OCI-LY3 (cell line): ENCODE data around the gene MPC1L.
"Not testable (repeated sequence)": the region's sequence is repeated elsewhere in the genome, so short reads cannot be mapped to it uniquely, and the experiment has no call there.

Experiments used
- H2AFZ ChIP-seq: fragments of 200-600, 300-600 bp; shearing (Covaris generic); 2 replicates; pipeline ENCODE4 v1.6.0; 2014; ENCODE audit warnings: antibody characterized with exemption, low read depth, low read length
- H3K27ac ChIP-seq: fragments of 200-600, 300-600 bp; sonication (generic); 2 replicates; pipeline ENCODE4 v1.5.1; 2014; ENCODE audit warnings: mild to moderate bottlenecking, low read length, moderate library complexity, mixed read lengths
- H3K27me3 ChIP-seq: fragments of 200-600, 300-600 bp; sonication (generic); 2 replicates; pipeline ENCODE4 v1.6.1; 2014; ENCODE audit warnings: low read depth, low read length, mixed read lengths
- H3K36me3 ChIP-seq: fragments of 200-600, 300-600 bp; sonication (generic); replicated peaks from 2 replicates; pipeline ENCODE3; 2014; ENCODE audit warnings: low read depth, low read length, mixed read lengths
- H3K4me1 ChIP-seq: fragments of 300-600, 200-600 bp; sonication (generic); 2 replicates; pipeline ENCODE4 v1.6.1; 2014; ENCODE audit warnings: low read length, mixed read lengths
- H3K4me2 ChIP-seq: fragments of 200-600, 300-600 bp; sonication (generic); 2 replicates; pipeline ENCODE4 v1.6.1; 2014; ENCODE audit warnings: low read length, mixed read lengths
- H3K4me3 ChIP-seq: fragments of 300-600, 200-600 bp; sonication (generic); 2 replicates; pipeline ENCODE4 v1.5.1; 2014; ENCODE audit warnings: antibody characterized with exemption, mild to moderate bottlenecking, low read length, moderate library complexity
- H3K79me2 ChIP-seq: fragments of 300-600, 200-600 bp; shearing (Covaris generic); 2 replicates; pipeline ENCODE4 v1.6.1; 2014; ENCODE audit warnings: mild to moderate bottlenecking, low read length, mixed read lengths
- H3K9ac ChIP-seq: fragments of 300-600, 200-600 bp; shearing (Covaris generic); 2 replicates; pipeline ENCODE4 v1.6.0; 2014; ENCODE audit warnings: mild to moderate bottlenecking, low read length, moderate library complexity
- H3K9me3 ChIP-seq: fragments of 200-600, 300-600 bp; shearing (Covaris generic); 2 replicates; pipeline ENCODE4 v1.6.1; 2014; ENCODE audit warnings: low read length, mixed read lengths; ENCODE audit not compliant: insufficient read depth
- H4K20me1 ChIP-seq: fragments of 200-600, 300-600 bp; sonication (generic); 2 replicates; pipeline ENCODE4 v1.6.1; 2016; ENCODE audit warnings: low read length, mixed read lengths; ENCODE audit not compliant: insufficient read depth
- CTCF ChIP-seq: fragments of 200-600, 300-600 bp; sonication (generic); IDR thresholded peaks from 2 replicates; pipeline ENCODE4 v1.5.1; 2014; ENCODE audit warnings: antibody characterized with exemption, low read length, low read depth
- EZH2phosphoT487 ChIP-seq: fragments of 200-600 bp; shearing (Covaris generic); IDR thresholded peaks from 2 replicates; pipeline ENCODE4 v1.6.1; 2018; ENCODE audit warnings: antibody characterized with exemption, mixed run types, low read depth

MPC1L gene

GRCh38 chrX:40623139-40623536 is at the start of gene MPC1L:
Gene MPC1L, plus strand, starts transcription at chrX:40623428. Its CDS starts 138 bp downstream, at chrX:40623566.
- Histone ChIP-seq H3K4me3 (no peak within 1 kb of the TSS), H3K4me1 (no peaks in the 10 kb centered on the region), H3K27ac (no peak within 1 kb of the TSS), H2AFZ (no peak within 1 kb of the TSS), H3K4me2 (no peak within 1 kb of the TSS), H3K9me3 (no peaks in the 10 kb centered on the region), H3K36me3 (peaks cover 3% of the 10 kb centered on the region), H4K20me1 (no peaks in the 10 kb centered on the region), H3K79me2 (no peaks in the 10 kb centered on the region), H3K27me3 (no peaks in the 10 kb centered on the region), H3K9ac (no peak within 1 kb of the TSS)
- TF ChIP-seq CTCF (no peak), EZH2phosphoT487 (no peak)

- Histone ChIP-seq H3K36me3 (no peaks in the 10 kb centered on the region), H3K9me3 (no peaks in the 10 kb centered on the region), H3K9ac (no peak overlapping the region), H3K79me2 (no peaks in the 10 kb centered on the region), H3K27ac (no peak overlapping the region), H3K4me1 (peaks cover 35% of the 10 kb centered on the region), H3K4me3 (no peak overlapping the region), H3K4me2 (no peak overlapping the region; the same call in 1 of the 2 replicates), H3K27me3 (no peaks in the 10 kb centered on the region), H4K20me1 (no peaks in the 10 kb centered on the region), H2AFZ (no peak overlapping the region)
- TF ChIP-seq EZH2phosphoT487 = no peak
- TF ChIP-seq CTCF = peak; percentile 86
Measured at GRCh38 chrX:40573763-40574162, 49.5 kb upstream of the MPC1L start.

GRCh38 chrX:40575411-40575810 is 47.8 kb upstream of the MPC1L start:
- H3K27ac ChIP-seq, H3K36me3 ChIP-seq, H3K4me3 ChIP-seq, H2AFZ ChIP-seq, H3K79me2 ChIP-seq, H3K9ac ChIP-seq, H3K27me3 ChIP-seq, H3K4me2 ChIP-seq, H4K20me1 ChIP-seq, H3K9me3 ChIP-seq: not testable (repeated sequence)
- H3K4me1 ChIP-seq = peaks cover 24% of the 10 kb centered on the region

GRCh38 chrX:40576291-40576690 is 46.9 kb upstream of the MPC1L start:
- H3K4me2 ChIP-seq = no peak overlapping the region
- TF ChIP-seq EZH2phosphoT487 (no peak), CTCF (no peak)
- H3K4me3 ChIP-seq = no peak overlapping the region
- H3K4me1 ChIP-seq = peaks cover 17% of the 10 kb centered on the region
- H3K36me3 ChIP-seq = no peaks in the 10 kb centered on the region
- no peaks in the 10 kb centered on the region for H3K9me3 ChIP-seq
- H2AFZ ChIP-seq = no peak overlapping the region
- no peaks in the 10 kb centered on the region for H3K27me3 ChIP-seq
- H3K27ac ChIP-seq = no peak overlapping the region
- H3K79me2 ChIP-seq = peaks cover 4% of the 10 kb centered on the region
- H3K9ac ChIP-seq = no peak overlapping the region
- H4K20me1 ChIP-seq = no peaks in the 10 kb centered on the region
